ENCODE measurements around the gene AIG1. TPM values are rescaled to one million over a fixed set of nuclear protein-coding genes. Genes with fewer than 3 reads are reported as not detected.
"Not testable (repeated sequence)": the region's sequence is repeated elsewhere in the genome, so short reads cannot be mapped to it uniquely, and the experiment has no call there.

Gene AIG1
- total RNA-seq, 2 experiments from 2014 or later, result 15.7 to 16.1 TPM

- ChIA-PET POLR2A (no interaction called here), CTCF (interaction anchor here (0.6 to 2.6 kb wide), 17 partner anchors 9 to 865 kb away, joined by 3 to 23 read pairs (median 3); no protein-coding TSS in a partner anchor)
- Mint-ChIP-seq H3K36me3 (no peaks in the 10 kb centered on the region), H3K27ac (no peak overlapping the region), H3K27me3 (no peaks in the 10 kb centered on the region), H3K4me3 (no peak overlapping the region), H3K4me1 (ENCODE audit: low read depth) (peaks cover 7% of the 10 kb centered on the region), H3K9me3 (no peaks in the 10 kb centered on the region)
- intact Hi-C loops (cut with micrococcal nuclease), result no loop called here
- DNase-seq, result peak; percentile 70
Measured at GRCh38 chr6:143337201-143337949, 276.7 kb downstream of the AIG1 start.

DNA sequence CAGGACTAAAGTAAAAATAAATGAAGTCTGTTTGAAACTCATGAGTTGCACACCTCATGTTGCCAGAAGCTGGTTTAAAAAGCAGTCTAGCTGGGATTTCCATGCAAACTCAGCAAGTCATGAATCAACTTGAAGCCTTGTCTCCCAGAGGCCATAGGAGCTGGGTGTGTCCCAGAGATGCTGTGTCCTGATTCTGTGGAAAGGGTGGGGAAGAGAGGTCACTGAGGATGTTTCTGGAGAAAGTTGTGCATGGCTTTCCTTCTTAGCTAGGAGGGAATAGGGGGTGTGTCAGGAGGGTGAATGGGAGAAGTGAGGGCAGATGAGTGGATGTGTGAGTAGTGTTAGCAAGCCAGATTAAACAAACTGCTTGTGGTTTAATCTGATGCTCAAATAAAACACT is 278.5 kb downstream of the AIG1 start:
- Mint-ChIP-seq H3K4me3 (no peak overlapping the region), H3K4me1 (ENCODE audit: low read depth) (peaks cover 7% of the 10 kb centered on the region), H3K36me3 (no peaks in the 10 kb centered on the region), H3K27ac (no peak overlapping the region), H3K27me3 (no peaks in the 10 kb centered on the region), H3K9me3 (no peaks in the 10 kb centered on the region)
- DNase-seq, result no peak
- ChIA-PET CTCF (interaction anchor here (0.6 to 2.6 kb wide), 6 partner anchors 10 to 1817 kb away, joined by 3 to 23 read pairs (median 4); no protein-coding TSS in a partner anchor), POLR2A (no interaction called here)
- intact Hi-C loops (cut with micrococcal nuclease), result no loop called here

GRCh38 chr6:143345477-143345876 is 284.8 kb downstream of the AIG1 start:
- H3K27ac Mint-ChIP-seq; H3K36me3 Mint-ChIP-seq; H3K27me3 Mint-ChIP-seq; POLR2A ChIA-PET; intact Hi-C loops (cut with micrococcal nuclease); H3K4me1 Mint-ChIP-seq (ENCODE audit: low read depth); H3K4me3 Mint-ChIP-seq; H3K9me3 Mint-ChIP-seq; DNase-seq: not testable (repeated sequence)
- CTCF ChIA-PET, result interaction anchor here (0.8 kb wide), 1 partner anchor 8 kb away, joined by 3 read pairs; no protein-coding TSS in a partner anchor

DNA sequence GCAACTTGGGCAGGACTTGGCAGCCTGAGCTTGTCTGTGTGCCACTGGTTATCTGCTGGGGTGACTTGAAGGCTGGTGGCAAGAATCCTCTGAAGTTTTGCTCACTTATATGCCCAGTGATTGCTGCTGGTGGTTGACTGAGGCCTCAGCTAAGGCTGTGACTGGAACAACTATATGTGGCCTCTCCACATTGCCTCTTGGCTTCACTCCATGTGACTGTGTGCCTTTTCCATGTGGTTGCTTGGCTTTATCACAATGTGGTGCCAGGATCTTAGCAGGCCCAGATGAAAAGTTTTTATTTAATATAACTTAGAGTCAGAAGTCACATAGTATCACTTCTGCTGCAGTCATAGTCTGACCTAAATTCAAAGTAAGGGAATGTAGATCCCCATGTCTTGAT is 285.3 kb downstream of the AIG1 start:
- H3K4me1 Mint-ChIP-seq (ENCODE audit: low read depth), result no peaks in the 10 kb centered on the region
- CTCF ChIA-PET, result interaction anchor here (0.8 kb wide), 1 partner anchor 9 kb away, joined by 3 read pairs; no protein-coding TSS in a partner anchor
- H3K4me3 Mint-ChIP-seq, result no peak overlapping the region
- no peak for DNase-seq
- intact Hi-C loops (cut with micrococcal nuclease), result no loop called here
- POLR2A ChIA-PET, result no interaction called here
- H3K9me3 Mint-ChIP-seq, result no peaks in the 10 kb centered on the region
- no peak overlapping the region for H3K27ac Mint-ChIP-seq
- no peaks in the 10 kb centered on the region for H3K36me3 Mint-ChIP-seq
- no peaks in the 10 kb centered on the region for H3K27me3 Mint-ChIP-seq

DNA sequence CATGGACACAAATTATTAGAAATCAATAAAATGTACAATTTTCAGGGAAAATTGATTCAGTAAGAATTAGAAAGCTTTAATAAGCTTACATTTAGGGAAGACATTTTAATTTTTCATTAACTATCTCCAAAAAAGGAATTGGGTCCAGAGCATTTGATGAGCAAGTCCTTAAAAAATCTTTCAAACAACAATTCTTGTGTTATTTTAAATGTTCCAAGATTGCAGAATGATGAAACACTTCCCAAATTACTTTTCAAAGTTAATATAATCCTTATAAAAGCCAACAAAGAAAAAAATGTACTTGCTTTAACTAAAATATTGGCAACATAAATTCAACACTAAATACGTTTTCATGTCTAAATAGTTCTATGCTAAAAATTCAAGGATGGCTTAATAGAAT is 287.8 kb downstream of the AIG1 start:
- Mint-ChIP-seq H3K4me1 (ENCODE audit: low read depth) (no peaks in the 10 kb centered on the region), H3K9me3 (peaks cover 6% of the 10 kb centered on the region)

DNA sequence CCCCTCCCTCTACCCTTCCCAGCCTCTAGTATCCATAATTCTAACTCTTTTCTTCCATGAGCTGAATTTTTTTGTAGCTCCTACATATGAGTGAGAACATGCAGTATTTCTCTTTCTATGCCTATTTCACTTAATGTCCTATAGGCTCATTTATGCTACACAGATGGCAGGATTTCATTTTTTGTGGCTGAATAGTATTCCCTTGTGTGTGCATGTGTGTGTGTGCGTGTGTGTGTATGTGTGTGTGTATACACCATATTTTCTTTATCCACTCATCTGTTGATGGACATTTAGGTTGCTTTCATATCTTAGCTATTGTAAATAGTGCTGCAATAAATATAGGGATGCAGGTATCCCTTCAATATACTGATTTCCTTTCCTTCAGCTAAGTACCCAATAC is 288.8 kb downstream of the AIG1 start:
- Mint-ChIP-seq H3K4me1 (ENCODE audit: low read depth) (no peaks in the 10 kb centered on the region), H3K36me3 (no peaks in the 10 kb centered on the region), H3K4me3 (no peak overlapping the region), H3K27ac (no peak overlapping the region), H3K27me3 (no peaks in the 10 kb centered on the region), H3K9me3 (peaks cover 12% of the 10 kb centered on the region)
- ChIA-PET CTCF (no interaction called here), POLR2A (no interaction called here)
- no peak for DNase-seq
- intact Hi-C loops (cut with micrococcal nuclease), result no loop called here

More for the DNA sequence above, 287.8 kb downstream of the AIG1 start:
- Mint-ChIP-seq H3K36me3 (no peaks in the 10 kb centered on the region), H3K27me3 (no peaks in the 10 kb centered on the region), H3K27ac (no peak overlapping the region), H3K4me3 (no peak overlapping the region)
- ChIA-PET POLR2A (no interaction called here), CTCF (interaction anchor here (1.9 kb wide), 1 partner anchor 12 kb away, joined by 7 read pairs; no protein-coding TSS in a partner anchor)
- DNase-seq, result no peak
- intact Hi-C loops (cut with micrococcal nuclease), result no loop called here

DNA sequence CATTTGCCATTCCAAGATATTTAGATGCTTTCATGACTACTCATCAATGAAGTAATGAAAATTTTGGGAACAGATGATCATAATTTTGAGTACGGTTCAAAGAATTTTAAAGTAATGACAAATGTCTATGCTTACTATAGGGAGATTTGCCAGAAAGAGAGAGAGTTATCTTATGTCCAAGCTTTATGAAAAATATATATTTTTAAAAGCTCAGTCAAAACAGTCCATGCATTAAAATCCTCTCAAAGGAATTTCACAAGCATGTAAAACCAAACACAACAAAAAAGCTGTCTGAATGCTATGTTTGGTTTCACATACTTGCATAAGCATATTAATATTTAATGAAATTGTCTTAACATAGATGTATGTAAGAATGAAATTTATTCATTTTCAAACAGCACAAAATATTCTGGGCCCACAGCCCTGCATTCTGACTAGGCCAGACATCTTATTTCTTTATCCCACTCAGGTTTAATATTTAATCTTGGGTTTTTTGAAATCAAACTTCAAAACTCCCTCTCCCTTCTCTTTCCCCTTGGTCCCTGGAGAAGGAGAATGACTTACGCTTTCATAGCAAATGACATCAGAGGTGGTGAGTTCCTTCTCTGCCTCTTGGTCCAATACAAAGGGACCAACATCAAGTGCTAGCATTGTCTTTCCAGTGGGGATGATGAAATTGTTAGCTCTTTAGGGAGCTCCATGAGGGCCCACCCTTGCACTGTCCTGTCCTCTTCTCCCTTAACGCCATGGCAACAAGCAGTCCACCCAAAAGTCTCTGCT is 295.6 kb downstream of the AIG1 start:
- ChIA-PET POLR2A (no interaction called here), CTCF (no interaction called here)
- no peaks in the 10 kb centered on the region for H3K36me3 Mint-ChIP-seq
- H3K4me3 Mint-ChIP-seq, result no peak overlapping the region
- H3K27ac Mint-ChIP-seq, result no peak overlapping the region
- intact Hi-C loops (cut with micrococcal nuclease), result no loop called here
- H3K4me1 Mint-ChIP-seq (ENCODE audit: low read depth), result no peaks in the 10 kb centered on the region
- DNase-seq, result no peak
- peaks cover 16% of the 10 kb centered on the region for H3K9me3 Mint-ChIP-seq
- H3K27me3 Mint-ChIP-seq, result peaks cover 2% of the 10 kb centered on the region

DNA sequence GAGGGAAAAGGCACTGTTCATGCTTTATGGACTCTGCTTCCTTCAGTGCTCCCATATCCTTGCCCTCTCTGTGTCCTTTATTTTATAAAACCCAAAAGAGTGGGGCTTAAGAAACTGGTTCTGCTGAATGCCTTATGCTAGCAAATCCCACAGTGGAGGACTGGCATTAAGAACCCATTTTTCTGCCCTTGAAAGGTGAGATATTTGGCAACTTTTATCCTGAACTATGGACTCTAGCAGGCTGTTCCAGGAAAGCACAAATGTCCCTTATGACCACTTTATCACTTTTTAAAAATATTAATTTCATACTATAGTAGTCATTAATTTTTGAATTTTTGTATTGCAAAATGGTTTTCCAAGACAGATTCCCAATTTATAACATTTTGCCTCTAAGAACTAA is 296.5 kb downstream of the AIG1 start:
- peaks cover 10% of the 10 kb centered on the region for H3K9me3 Mint-ChIP-seq
- no peak overlapping the region for H3K4me3 Mint-ChIP-seq
- intact Hi-C loops (cut with micrococcal nuclease), result no loop called here
- POLR2A ChIA-PET, result no interaction called here
- DNase-seq, result no peak
- CTCF ChIA-PET, result no interaction called here
- no peaks in the 10 kb centered on the region for H3K36me3 Mint-ChIP-seq
- no peaks in the 10 kb centered on the region for H3K4me1 Mint-ChIP-seq (ENCODE audit: low read depth)
- H3K27ac Mint-ChIP-seq, result no peak overlapping the region
- H3K27me3 Mint-ChIP-seq, result peaks cover 2% of the 10 kb centered on the region

DNA sequence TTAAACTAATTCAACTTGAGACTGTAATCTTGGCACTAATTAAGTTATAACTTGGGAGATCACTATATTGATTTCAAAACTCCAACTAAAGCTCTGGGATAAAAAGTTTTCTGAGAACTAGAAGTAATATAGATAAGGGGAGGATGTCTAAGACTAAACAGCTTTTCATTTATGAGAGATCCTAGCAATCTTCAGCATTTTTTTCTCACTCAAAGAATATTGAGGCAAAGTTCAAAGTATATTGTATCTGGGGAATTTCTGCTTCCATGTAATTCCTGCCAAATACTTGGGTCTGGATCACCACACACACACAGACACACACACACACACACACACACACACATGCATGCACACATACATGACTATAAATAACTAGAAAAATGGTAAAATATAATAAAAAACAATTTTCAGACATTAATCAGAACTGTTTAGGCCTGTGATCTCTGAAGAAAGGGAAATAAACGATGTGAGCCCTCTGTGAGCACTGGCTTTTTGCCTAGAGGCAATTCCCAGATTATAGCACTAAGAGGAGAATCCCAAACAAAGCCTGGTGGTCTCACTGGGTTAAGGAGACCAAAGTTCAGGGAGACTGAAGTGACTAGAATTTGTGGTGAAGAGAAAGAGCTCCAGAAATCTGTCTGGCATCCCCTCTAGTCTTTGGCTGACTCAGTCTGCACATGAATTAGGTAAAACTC is 297.0 kb downstream of the AIG1 start:
- H3K36me3 Mint-ChIP-seq, result no peaks in the 10 kb centered on the region
- CTCF ChIA-PET, result no interaction called here
- intact Hi-C loops (cut with micrococcal nuclease), result no loop called here
- no peak for DNase-seq
- no peaks in the 10 kb centered on the region for H3K4me1 Mint-ChIP-seq (ENCODE audit: low read depth)
- H3K27ac Mint-ChIP-seq, result no peak overlapping the region
- peaks cover 10% of the 10 kb centered on the region for H3K9me3 Mint-ChIP-seq
- H3K27me3 Mint-ChIP-seq, result peaks cover 2% of the 10 kb centered on the region
- POLR2A ChIA-PET, result no interaction called here
- H3K4me3 Mint-ChIP-seq, result no peak overlapping the region

DNA sequence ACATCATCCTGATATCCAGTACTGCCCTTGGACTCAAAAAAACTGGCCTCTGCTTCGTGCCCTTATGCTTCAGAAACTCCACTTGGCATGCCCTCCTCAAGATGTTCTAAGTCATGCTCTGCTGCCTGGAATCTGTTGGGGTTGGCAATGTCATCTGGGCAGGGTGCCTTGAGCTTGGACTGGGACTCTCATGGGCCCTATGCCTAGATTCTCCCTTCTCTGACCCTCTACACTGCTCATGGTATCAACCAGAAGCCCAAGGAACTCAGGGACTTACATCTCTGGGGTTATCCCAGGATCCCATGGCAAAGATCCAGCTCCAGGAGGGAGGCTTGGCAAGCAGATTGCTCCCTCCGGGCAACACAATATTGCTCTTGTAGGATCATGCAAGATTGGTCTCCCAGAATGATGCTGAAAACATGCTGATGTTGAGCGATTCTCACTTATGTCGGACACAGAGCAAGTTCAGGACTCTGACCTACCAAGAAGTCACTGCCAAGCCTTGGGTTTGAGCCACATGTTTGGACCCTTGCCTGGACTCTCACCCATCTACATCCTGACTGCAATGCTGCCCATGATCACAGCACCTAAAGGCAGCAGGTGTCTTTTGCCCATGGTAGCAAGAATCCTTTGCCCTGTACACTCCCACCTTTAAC is 301.0 kb downstream of the AIG1 start:
- no peaks in the 10 kb centered on the region for H3K9me3 Mint-ChIP-seq
- POLR2A ChIA-PET, result no interaction called here
- H3K36me3 Mint-ChIP-seq, result no peaks in the 10 kb centered on the region
- no peak overlapping the region for H3K27ac Mint-ChIP-seq
- peaks cover 2% of the 10 kb centered on the region for H3K27me3 Mint-ChIP-seq
- CTCF ChIA-PET, result no interaction called here
- intact Hi-C loops (cut with micrococcal nuclease), result no loop called here
- H3K4me1 Mint-ChIP-seq (ENCODE audit: low read depth), result no peaks in the 10 kb centered on the region
- H3K4me3 Mint-ChIP-seq, result no peak overlapping the region
- DNase-seq, result no peak

DNA sequence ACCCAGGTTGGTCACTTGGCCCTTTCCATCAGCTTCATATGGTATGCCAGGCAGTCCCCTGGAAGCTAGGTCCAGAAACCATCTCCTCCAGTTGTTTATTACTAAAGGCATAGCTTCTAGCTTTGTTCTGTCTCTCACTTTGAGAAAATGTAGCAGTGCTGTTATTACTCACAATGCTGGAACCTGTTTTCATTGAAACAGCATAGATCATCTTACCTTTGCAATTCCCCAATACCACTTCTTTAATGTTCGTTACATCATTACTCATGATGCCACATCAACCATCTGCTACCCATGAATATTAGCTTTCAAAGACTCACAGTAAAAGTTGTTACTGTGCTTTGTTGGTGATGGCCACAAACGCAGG is 301.5 kb downstream of the AIG1 start:
- Mint-ChIP-seq H3K27ac (no peak overlapping the region), H3K27me3 (peaks cover 2% of the 10 kb centered on the region), H3K9me3 (no peaks in the 10 kb centered on the region), H3K4me1 (ENCODE audit: low read depth) (no peaks in the 10 kb centered on the region), H3K36me3 (no peaks in the 10 kb centered on the region), H3K4me3 (no peak overlapping the region)
- no peak for DNase-seq
- POLR2A ChIA-PET, result no interaction called here
- intact Hi-C loops (cut with micrococcal nuclease), result no loop called here
- CTCF ChIA-PET, result no interaction called here

DNA sequence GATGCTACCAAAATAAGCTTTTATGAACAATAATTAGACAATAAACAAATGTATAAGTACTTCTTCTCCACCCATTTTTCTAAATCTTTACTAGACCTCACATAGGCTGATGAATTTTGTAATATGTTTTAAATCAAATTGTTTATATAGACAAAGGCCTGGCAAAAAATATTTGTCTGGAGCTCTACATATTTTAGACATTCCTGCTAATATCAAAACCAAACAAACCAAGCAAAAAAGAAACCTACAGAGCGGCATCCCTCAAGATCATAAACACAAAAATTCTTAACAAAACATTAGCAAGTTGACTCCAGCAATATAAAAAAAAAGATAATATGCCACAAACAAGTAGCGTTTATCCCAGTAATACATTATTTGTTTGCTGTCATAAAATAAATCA is 302.6 kb downstream of the AIG1 start:
- H3K27ac Mint-ChIP-seq, result no peak overlapping the region
- H3K4me3 Mint-ChIP-seq, result no peak overlapping the region
- H3K9me3 Mint-ChIP-seq, result no peaks in the 10 kb centered on the region
- intact Hi-C loops (cut with micrococcal nuclease), result no loop called here
- H3K27me3 Mint-ChIP-seq, result peaks cover 3% of the 10 kb centered on the region
- no peaks in the 10 kb centered on the region for H3K36me3 Mint-ChIP-seq
- no peak for DNase-seq
- peaks cover 2% of the 10 kb centered on the region for H3K4me1 Mint-ChIP-seq (ENCODE audit: low read depth)
- ChIA-PET POLR2A (no interaction called here), CTCF (interaction anchor here (0.6 kb wide), 1 partner anchor 25 kb away, joined by 3 read pairs; no protein-coding TSS in a partner anchor)

All from activated CD4-positive, alpha-beta memory T cell treated with anti-CD3 and anti-CD28 coated beads for 36 hours (primary cell).